Breast epithelium (tissue), 3 donors: ENCODE data around the gene TMEM213.

Experiments used
- CTCF ChIP-seq, 3 donors: fragments of 450-650 bp; IDR thresholded peaks; one replicate each; pipeline ENCODE4 v1.5.1; 2016 to 2017; ENCODE audit warnings: antibody characterized with exemption in 3 of 3, mild to moderate bottlenecking in 3 of 3, moderate library complexity in 3 of 3
- POLR2A ChIP-seq: fragments of 450-650 bp; IDR thresholded peaks from one replicate; pipeline ENCODE4 v1.6.1; 2016; ENCODE audit warnings: antibody characterized with exemption, mild to moderate bottlenecking, moderate library complexity

- TF ChIP-seq POLR2A, result no peak
- TF ChIP-seq CTCF (IDR thresholded peaks at IDR 0.05), result no peak
These were observed 16.2 kb downstream of the TMEM213 start for GRCh38 chr7:138813945-138814344.
